Liver (tissue), 9 donors: ENCODE measurements around the gene CELSR1. TPM values are rescaled to one million over a fixed set of nuclear protein-coding genes. Genes with fewer than 3 reads are reported as not detected.

Experiments
- DNase-seq: peaks from one replicate; pipeline ENCODE4 v3.0.0-alpha.2; 2017; ENCODE audit warnings: low spot score
- H3K27ac ChIP-seq, 2 donors: one replicate each; pipeline ENCODE4 v1.7.0; 2013; ENCODE audit warnings: inconsistent platforms in 2 of 2, low read length in 2 of 2, control low read depth in 1 of 2, low read depth in 1 of 2, mild to moderate bottlenecking in 1 of 2
- H3K27me3 ChIP-seq, 4 donors: one replicate each; pipeline versions ENCODE4 v1.6.1 to v1.7.0; 2013; ENCODE audit warnings: low read length in 3 of 4, inconsistent platforms in 1 of 4, mild to moderate bottlenecking in 1 of 4, moderate library complexity in 1 of 4; ENCODE audit not compliant: control insufficient read depth in 4 of 4, insufficient read depth in 4 of 4
- H3K36me3 ChIP-seq, 4 donors: one replicate each; pipeline versions ENCODE4 v1.6.1 to v1.7.0; 2013; ENCODE audit warnings: low read length in 3 of 4, mild to moderate bottlenecking in 3 of 4, low read depth in 1 of 4, moderate library complexity in 1 of 4; ENCODE audit not compliant: control insufficient read depth in 4 of 4, insufficient read depth in 3 of 4
- H3K4me1 ChIP-seq, 4 donors: one replicate each; pipeline versions ENCODE4 v1.6.1 to v1.7.0; 2013; ENCODE audit warnings: low read length in 3 of 4, mild to moderate bottlenecking in 3 of 4, moderate library complexity in 1 of 4; ENCODE audit not compliant: control insufficient read depth in 4 of 4, insufficient read depth in 4 of 4
- H3K4me3 ChIP-seq, 3 donors: one replicate each; pipeline versions ENCODE4 v1.6.1 to v1.7.0; 2013; ENCODE audit warnings: low read length in 3 of 3, control low read depth in 1 of 3, low read depth in 1 of 3, mild to moderate bottlenecking in 1 of 3
- H3K9ac ChIP-seq, 2 donors: one replicate each; pipeline ENCODE4 v1.7.0; 2013; ENCODE audit warnings: low read length in 2 of 2, mild to moderate bottlenecking in 2 of 2, moderate library complexity in 2 of 2, control low read depth in 1 of 2, low read depth in 1 of 2
- H3K9me3 ChIP-seq, 4 donors: one replicate each; pipeline versions ENCODE4 v1.6.1 to v1.7.0; 2013; ENCODE audit warnings: low read length in 3 of 4; ENCODE audit not compliant: control insufficient read depth in 4 of 4
- ATF3 ChIP-seq: IDR thresholded peaks from 2 replicates; pipeline ENCODE4 v1.6.1; 2016; ENCODE audit warnings: antibody characterized with exemption
- CTCF ChIP-seq: fragments of 150-350 bp; IDR thresholded peaks from 2 replicates; pipeline ENCODE4 v1.5.1; 2017; ENCODE audit warnings: improper control_type of control experiment, low read depth, low read length; ENCODE audit not compliant: missing input control
- EGR1 ChIP-seq, 2 donors: IDR thresholded peaks; 2 replicates each; pipeline ENCODE4 v1.6.1; 2016 to 2018; ENCODE audit warnings: antibody characterized with exemption in 2 of 2, low read depth in 2 of 2
- FOXA1 ChIP-seq: IDR thresholded peaks from 2 replicates; pipeline ENCODE4 v1.6.1; 2016; ENCODE audit warnings: antibody characterized with exemption
- FOXA2 ChIP-seq: IDR thresholded peaks from 2 replicates; pipeline ENCODE4 v1.6.1; 2016; ENCODE audit warnings: antibody characterized with exemption
- GABPA ChIP-seq, 2 donors: IDR thresholded peaks in 1 of 2; conservative IDR thresholded peaks in 1 of 2; 2 replicates each; pipeline ENCODE4 v1.6.1; 2016; ENCODE audit warnings: antibody characterized with exemption in 2 of 2, mild to moderate bottlenecking in 1 of 2, moderate library complexity in 1 of 2
- HNF4A ChIP-seq, 2 donors: conservative IDR thresholded peaks; 2 replicates each; pipeline ENCODE4 v1.6.1; 2016; ENCODE audit warnings: antibody characterized with exemption in 2 of 2, mild to moderate bottlenecking in 2 of 2
- HNF4G ChIP-seq: IDR thresholded peaks from 2 replicates; pipeline ENCODE4 v1.6.1; 2016; ENCODE audit warnings: antibody characterized with exemption
- JUND ChIP-seq, 2 donors: IDR thresholded peaks; 2 replicates each; pipeline ENCODE4 v1.6.1; 2016; ENCODE audit warnings: antibody characterized with exemption in 2 of 2
- MAX ChIP-seq: IDR thresholded peaks from 2 replicates; pipeline ENCODE4 v1.6.1; 2016; ENCODE audit warnings: antibody characterized with exemption
- NR2F2 ChIP-seq: IDR thresholded peaks from 2 replicates; pipeline ENCODE4 v1.6.1; 2016; ENCODE audit warnings: antibody characterized with exemption
- RAD21 ChIP-seq, 2 donors: IDR thresholded peaks; 2 replicates each; pipeline ENCODE4 v1.6.1; 2016; ENCODE audit warnings: antibody characterized with exemption in 2 of 2, mild to moderate bottlenecking in 2 of 2
- REST ChIP-seq: IDR thresholded peaks from 2 replicates; pipeline ENCODE4 v1.6.1; 2016; ENCODE audit warnings: antibody characterized with exemption, mild to moderate bottlenecking
- RXRA ChIP-seq, 2 donors: IDR thresholded peaks; 2 replicates each; pipeline ENCODE4 v1.6.1; 2017 to 2018; ENCODE audit warnings: antibody characterized with exemption in 2 of 2, mild to moderate bottlenecking in 1 of 2
- SP1 ChIP-seq: IDR thresholded peaks from 2 replicates; pipeline ENCODE4 v1.6.1; 2018; ENCODE audit warnings: antibody characterized with exemption, mild to moderate bottlenecking
- TAF1 ChIP-seq: conservative IDR thresholded peaks from 2 replicates; pipeline ENCODE4 v1.6.1; 2016; ENCODE audit warnings: antibody characterized with exemption, mild to moderate bottlenecking
- YY1 ChIP-seq: IDR thresholded peaks from 2 replicates; pipeline ENCODE4 v1.6.1; 2016; ENCODE audit warnings: antibody characterized with exemption, mild to moderate bottlenecking
- ZBTB33 ChIP-seq: IDR thresholded peaks from 2 replicates; pipeline ENCODE4 v1.6.1; 2016; ENCODE audit warnings: antibody characterized with exemption
- WGBS: extraction: QIAGEN DNeasy Blood & Tissue Kit; methylation state at CpG from one replicate; pipeline ENCODE4 v1.1.7; 2013; 5-methylcytosine and 5-hydroxymethylcytosine counted together
- polyA plus RNA-seq, 2 donors: library from polyadenylated mRNA; stranded (reverse) in 1 of 2; unstranded in 1 of 2; fragments of 200-250 nt in 1 of 2; fragments of >200 nt in 1 of 2; fragmentation: Nextera tagmentation in 1 of 2; extraction: Ambion mirVana in 1 of 2; gene quantifications; one replicate each; pipeline versions ENCODE4 v1.2.1 to v1.2.3, GENCODE V29; 2013 to 2015
- total RNA-seq, 2 donors: library from RNA; depleted of rRNA; stranded (reverse); fragments of >200 nt; gene quantifications; one replicate each; pipeline ENCODE4 v1.2.3, GENCODE V29; 2014
- donor health status: healthy.
- donor health status: healthy.
- donor health status: healthy.
- donor health status: healthy.
- donor health status: healthy.

The CELSR1 gene
- total and polyA plus RNA-seq, 4 donors = 0.37 to 1.6 (median 1.3) TPM

GRCh38 chr22:46363611-46364321, 173.7 kb downstream of the CELSR1 start:
- no peak overlapping the region for H3K9ac ChIP-seq
- TF ChIP-seq JUND (IDR thresholded peaks at IDR 0.05) = no peak
- TF ChIP-seq GABPA (IDR thresholded peaks at IDR 0.05 in 1 of 2, conservative IDR thresholded peaks at IDR 0.05 in 1 of 2) = no peak
- no peak for TF ChIP-seq ATF3
- TF ChIP-seq HNF4A (conservative IDR thresholded peaks at IDR 0.05) = no peak
- no peak for TF ChIP-seq SP1
- no peak for TF ChIP-seq FOXA1
- TF ChIP-seq RAD21 (IDR thresholded peaks at IDR 0.05) = no peak
- no peak for TF ChIP-seq NR2F2
- no peak for TF ChIP-seq RXRA (IDR thresholded peaks at IDR 0.05)
- no peak for TF ChIP-seq REST
- TF ChIP-seq TAF1 = no peak
- TF ChIP-seq EGR1 (IDR thresholded peaks at IDR 0.05; ENCODE audit: low read depth in 2 of 2) = no peak
- no peak for TF ChIP-seq YY1
- TF ChIP-seq HNF4G = no peak
- no peak for TF ChIP-seq ZBTB33
- no peak for TF ChIP-seq MAX
- no peak for TF ChIP-seq FOXA2
- H3K4me1 ChIP-seq = peaks cover 9 to 27% (median 18%) of the 10 kb centered on the region in 4 donors
- H3K36me3 ChIP-seq = peaks cover 0 to 9% (median 3%) of the 10 kb centered on the region in 4 donors
- no peak overlapping the region for H3K27ac ChIP-seq
- no peak for DNase-seq
- H3K4me3 ChIP-seq = no peak overlapping the region
- no peaks in the 10 kb centered on the region for H3K9me3 ChIP-seq
- H3K27me3 ChIP-seq = no peaks in the 10 kb centered on the region
- WGBS = 92% methylated on average over 35 of the region's 35 CpGs

- H3K9me3 ChIP-seq = no peaks in the 10 kb centered on the region
- H3K9ac ChIP-seq = no peak overlapping the region
- WGBS = 90% methylated on average over 15 of the region's 15 CpGs
- H3K4me1 ChIP-seq = peaks cover 3 to 20% (median 14%) of the 10 kb centered on the region in 4 donors
- DNase-seq = no peak
- no peaks in the 10 kb centered on the region for H3K27me3 ChIP-seq
- peaks cover 0 to 15% (median 6%) of the 10 kb centered on the region in 4 donors for H3K36me3 ChIP-seq
- peak overlapping the region; percentile 58 to 87 for H3K27ac ChIP-seq
- H3K4me3 ChIP-seq = no peak overlapping the region
- TF ChIP-seq GABPA (IDR thresholded peaks at IDR 0.05 in 1 of 2, conservative IDR thresholded peaks at IDR 0.05 in 1 of 2) (no peak), REST (no peak), EGR1 (IDR thresholded peaks at IDR 0.05; ENCODE audit: low read depth in 2 of 2) (no peak), YY1 (no peak), JUND (IDR thresholded peaks at IDR 0.05) (no peak), RXRA (IDR thresholded peaks at IDR 0.05) (no peak), FOXA2 (no peak), HNF4G (no peak), CTCF (no peak), NR2F2 (no peak), FOXA1 (no peak), HNF4A (conservative IDR thresholded peaks at IDR 0.05) (no peak), ATF3 (no peak)
Measured at GRCh38 chr22:46362934-46363515, 174.4 kb downstream of the CELSR1 start.
